SK-N-SH (cell line): ENCODE results near the gene SLC38A8. TPM values are rescaled to one million over a fixed set of nuclear protein-coding genes. Genes with fewer than 3 reads are reported as not detected.

Experiments
- CTCF ChIA-PET: fragments of 300-600, 350-600 bp; formaldehyde crosslinking; extraction: SDS; loops from one replicate; lab custom pipeline; 2021; lab: Yijun Ruan, JAX
- POLR2A ChIA-PET: fragments of 350-600 bp; sonication (Branson Sonifier 250); formaldehyde crosslinking; extraction: SDS; loops from one replicate; lab custom pipeline; 2020; ENCODE audit warnings: antibody characterized with exemption, inconsistent platforms; lab: Yijun Ruan, JAX
- DNase-seq: peaks from one replicate; pipeline ENCODE4 v3.0.0; 2012
- H2AFZ ChIP-seq: fragments of 200-600 bp; sonication (generic); 2 replicates; pipeline ENCODE4 v1.8.1; 2016; ENCODE audit warnings: antibody characterized with exemption, mild to moderate bottlenecking, low read depth
- H3F3A ChIP-seq: fragments of 200-600 bp; sonication (generic); replicated peaks from 2 replicates; pipeline ENCODE3; 2016; ENCODE audit warnings: antibody characterized with exemption, mild to moderate bottlenecking; ENCODE audit not compliant: insufficient read depth
- H3K27ac ChIP-seq, 2 experiments: fragments of 200-500 bp in 1 of 2; fragments of 200-600 bp in 1 of 2; sonication (Bioruptor generic) in 1 of 2; sonication (generic), shearing (Covaris generic) in 1 of 2; 2 replicates each; pipeline versions ENCODE4 v1.5.1 to v1.6.1; 2014 to 2016; ENCODE audit warnings: low read depth in 2 of 2, inconsistent platforms in 1 of 2, low read length in 1 of 2, mild to moderate bottlenecking in 1 of 2, mixed read lengths in 1 of 2
- H3K27me3 ChIP-seq: fragments of 200-600 bp; sonication (generic), shearing (Covaris generic); 2 replicates; pipeline ENCODE4 v1.6.1; 2016; ENCODE audit warnings: mixed run types; ENCODE audit not compliant: insufficient read depth
- H3K36me3 ChIP-seq, 2 experiments: fragments of 200-500 bp in 1 of 2; fragments of 200-600 bp in 1 of 2; sonication (Bioruptor generic) in 1 of 2; sonication (generic) in 1 of 2; replicated peaks in 1 of 2; 2 replicates each; pipeline versions ENCODE3 to v1.5.1; 2014 to 2016; ENCODE audit warnings: low read length in 1 of 2, mild to moderate bottlenecking in 1 of 2; ENCODE audit not compliant: insufficient read depth in 2 of 2, control insufficient read depth in 1 of 2
- H3K4me1 ChIP-seq, 2 experiments: fragments of 200-500 bp in 1 of 2; fragments of 200-600 bp in 1 of 2; sonication (Bioruptor generic) in 1 of 2; sonication (generic), shearing (Covaris generic) in 1 of 2; 2 replicates each; pipeline versions ENCODE4 v1.5.1 to v1.6.1; 2014 to 2016; ENCODE audit warnings: low read depth in 1 of 2, low read length in 1 of 2, mixed run types in 1 of 2; ENCODE audit not compliant: insufficient read depth in 2 of 2, control insufficient read depth in 1 of 2
- H3K4me2 ChIP-seq: fragments of 200-600 bp; sonication (generic), shearing (Covaris generic); 2 replicates; pipeline ENCODE4 v1.6.1; 2017; ENCODE audit warnings: mixed run types
- H3K4me3 ChIP-seq, 2 experiments: fragments of 200-500 bp in 1 of 2; fragments of 200-600 bp in 1 of 2; sonication (Bioruptor generic) in 1 of 2; sonication (generic), shearing (Covaris generic) in 1 of 2; 2 replicates each; pipeline versions ENCODE4 v1.5.1 to v1.8.1; 2014 to 2016; ENCODE audit warnings: low read depth in 2 of 2, inconsistent platforms in 1 of 2, low read length in 1 of 2, mild to moderate bottlenecking in 1 of 2, mixed read lengths in 1 of 2, moderate library complexity in 1 of 2
- H3K79me2 ChIP-seq: fragments of 200-600 bp; sonication (generic); 2 replicates; pipeline ENCODE4 v1.8.1; 2017; ENCODE audit warnings: mild to moderate bottlenecking; ENCODE audit not compliant: insufficient read depth
- H3K9ac ChIP-seq: fragments of 200-600 bp; sonication (generic); 2 replicates; pipeline ENCODE4 v1.6.1; 2017; ENCODE audit warnings: mixed run types
- H3K9me2 ChIP-seq: fragments of 200-600 bp; sonication (generic); 2 replicates; pipeline ENCODE4 v1.6.1; 2017; ENCODE audit warnings: mixed run types
- H3K9me3 ChIP-seq: fragments of 200-600 bp; sonication (generic); 2 replicates; pipeline ENCODE4 v1.6.1; 2017; ENCODE audit warnings: mixed run types, mild to moderate bottlenecking, moderate library complexity
- H4K20me1 ChIP-seq: fragments of 200-600 bp; sonication (generic); 2 replicates; pipeline ENCODE4 v1.6.1; 2017; ENCODE audit warnings: mild to moderate bottlenecking, mixed run types; ENCODE audit not compliant: insufficient read depth
- CHD2 ChIP-seq: fragments of 150-350 bp; IDR thresholded peaks from 2 replicates; pipeline ENCODE4 v1.6.1; 2018; ENCODE audit warnings: low read length; ENCODE audit not compliant: partially characterized antibody
- CTCF ChIP-seq: fragments of 200-600 bp; sonication (generic); IDR thresholded peaks from 2 replicates; pipeline ENCODE4 v1.6.1; 2017; ENCODE audit warnings: antibody characterized with exemption, mild to moderate bottlenecking, moderate library complexity
- ELF1 ChIP-seq: IDR thresholded peaks from 2 replicates; pipeline ENCODE4 v1.4.0; 2012
- EP300 ChIP-seq, 2 experiments: IDR thresholded peaks; 2 replicates each; pipeline versions ENCODE4 v1.4.0 to v1.6.1; 2012; ENCODE audit warnings: borderline replicate concordance in 1 of 2, low read depth in 1 of 2, low read length in 1 of 2
- EZH2phosphoT487 ChIP-seq: fragments of 200-600 bp; sonication (generic); IDR thresholded peaks from 2 replicates; pipeline ENCODE4 v1.6.1; 2017; ENCODE audit warnings: low read depth, mixed run types, mild to moderate bottlenecking, antibody characterized with exemption, moderate library complexity, borderline replicate concordance
- FOSL2 ChIP-seq: IDR thresholded peaks from 2 replicates; pipeline ENCODE4 v1.4.0; 2012; ENCODE audit warnings: low read depth, mild to moderate bottlenecking, moderate library complexity, borderline replicate concordance
- FOXJ3 ChIP-seq: sonication (generic); formaldehyde crosslinking; IDR thresholded peaks from 2 replicates; pipeline ENCODE4 v1.5.1; 2020; ENCODE audit warnings: mild to moderate bottlenecking, missing genetic modification reagents
- FOXM1 ChIP-seq: IDR thresholded peaks from 2 replicates; pipeline ENCODE4 v1.4.0; 2012; ENCODE audit warnings: low read depth, mild to moderate bottlenecking
- GABPA ChIP-seq: IDR thresholded peaks from 2 replicates; pipeline ENCODE4 v1.4.0; 2012; ENCODE audit warnings: low read depth, mild to moderate bottlenecking
- GATA2 ChIP-seq: sonication (generic); formaldehyde crosslinking; IDR thresholded peaks from 2 replicates; pipeline ENCODE4 v1.5.0; 2020; ENCODE audit warnings: mild to moderate bottlenecking, missing genetic modification reagents
- MAX ChIP-seq: IDR thresholded peaks from 2 replicates; pipeline ENCODE4 v1.4.0; 2012; ENCODE audit warnings: low read depth
- MXI1 ChIP-seq: IDR thresholded peaks from 2 replicates; pipeline ENCODE4 v1.6.1; 2012; ENCODE audit warnings: mild to moderate bottlenecking, low read depth, low read length, improper control_type of control experiment
- POLR2AphosphoS5 ChIP-seq: IDR thresholded peaks from 2 replicates; pipeline ENCODE4 v1.6.1; 2012; ENCODE audit warnings: low read depth, low read length
- RFX5 ChIP-seq: IDR thresholded peaks from 2 replicates; pipeline ENCODE4 v1.6.1; 2012; ENCODE audit warnings: mild to moderate bottlenecking, improper control_type of control experiment, low read length
- RXRA ChIP-seq: IDR thresholded peaks from 2 replicates; pipeline ENCODE4 v1.4.0; 2012; ENCODE audit warnings: low read depth, mild to moderate bottlenecking, borderline replicate concordance
- SMC3 ChIP-seq: IDR thresholded peaks from 2 replicates; pipeline ENCODE4 v1.6.1; 2012; ENCODE audit warnings: low read depth, low read length, improper control_type of control experiment
- TEAD4 ChIP-seq: IDR thresholded peaks from 2 replicates; pipeline ENCODE4 v1.4.0; 2012; ENCODE audit warnings: mild to moderate bottlenecking, borderline replicate concordance; ENCODE audit not compliant: insufficient read depth
- USF1 ChIP-seq: IDR thresholded peaks from 2 replicates; pipeline ENCODE4 v1.4.0; 2012; ENCODE audit warnings: low read depth, borderline replicate concordance
- WGBS: methylation state at CpG from one replicate; pipeline ENCODE4 v1.1.6; 2017; ENCODE audit warnings: low lambda C conversion rate; 5-methylcytosine and 5-hydroxymethylcytosine counted together
- polyA plus RNA-seq, 3 experiments: library from polyadenylated mRNA; depleted of rRNA; stranded (reverse); fragments of >200 nt; gene quantifications; 2 replicates each; pipeline ENCODE4 v1.2.3, GENCODE V29; 2012

Gene SLC38A8
- polyA plus RNA-seq, 1 of the 3 experiments (the other 2 are of a cell fraction): not detected

GRCh38 chr16:84085773-84086172, 43.2 kb upstream of the SLC38A8 start:
- no peak for DNase-seq
- CTCF ChIA-PET: interaction anchor here (0.6 to 14.3 kb wide), 18 partner anchors 9 to 847 kb away, joined by 3 to 163 read pairs (median 7); partner anchors contain the start of gene TAF1C
- no peaks in the 10 kb centered on the region for H3K9me2 ChIP-seq
- no peaks in the 10 kb centered on the region for H3K4me1 ChIP-seq
- H3K9ac ChIP-seq: no peak overlapping the region
- H3K4me3 ChIP-seq: no peak overlapping the region
- H3K27me3 ChIP-seq: no peaks in the 10 kb centered on the region
- H3K79me2 ChIP-seq: no peaks in the 10 kb centered on the region; the same call in 1 of the 2 replicates
- H3K9me3 ChIP-seq: no peaks in the 10 kb centered on the region
- no peaks in the 10 kb centered on the region for H4K20me1 ChIP-seq
- 84% methylated on average over 6 of the region's 6 CpGs for WGBS
- no peak overlapping the region for H3K4me2 ChIP-seq
- H3K36me3 ChIP-seq: peaks cover 48 to 83% of the 10 kb centered on the region in 2 experiments
- no peak for TF ChIP-seq POLR2AphosphoS5
- no peak for TF ChIP-seq FOXJ3 (CRISPR knock-in tag)
- TF ChIP-seq TEAD4: no peak
- TF ChIP-seq USF1: no peak
- TF ChIP-seq RFX5: no peak
- TF ChIP-seq GABPA: no peak
- no peak for TF ChIP-seq FOXM1
- no peak for TF ChIP-seq EZH2phosphoT487
- no peak for TF ChIP-seq FOSL2
- no peak for TF ChIP-seq ELF1
- TF ChIP-seq CHD2: no peak
- no peak for TF ChIP-seq SMC3
- TF ChIP-seq MXI1: no peak
- no peak for TF ChIP-seq MAX
- TF ChIP-seq EP300 (IDR thresholded peaks at IDR 0.05; ENCODE audit: borderline replicate concordance in 1 of 2, low read depth in 1 of 2, low read length in 1 of 2): no peak
- no peak for TF ChIP-seq RXRA
- no peak for TF ChIP-seq CTCF
- no peak for TF ChIP-seq GATA2
- no peak overlapping the region for H2AFZ ChIP-seq
- H3K27ac ChIP-seq: no peak overlapping the region
- POLR2A ChIA-PET: no interaction called here
- H3F3A ChIP-seq: no peaks in the 10 kb centered on the region
